HG02763 (cell line): ENCODE results near the gene KCNJ13.
"Not testable (repeated sequence)": the region's sequence is repeated elsewhere in the genome, so short reads cannot be mapped to it uniquely, and the experiment has no call there.

Source experiments
- ATAC-seq: cut with Tn5 transposase; IDR thresholded peaks from one replicate; pipeline ENCODE4 v1.9.1; 2021; ENCODE audit warnings: mild to moderate bottlenecking, moderate library complexity; ENCODE audit not compliant: unreplicated experiment

Gene KCNJ13

DNA sequence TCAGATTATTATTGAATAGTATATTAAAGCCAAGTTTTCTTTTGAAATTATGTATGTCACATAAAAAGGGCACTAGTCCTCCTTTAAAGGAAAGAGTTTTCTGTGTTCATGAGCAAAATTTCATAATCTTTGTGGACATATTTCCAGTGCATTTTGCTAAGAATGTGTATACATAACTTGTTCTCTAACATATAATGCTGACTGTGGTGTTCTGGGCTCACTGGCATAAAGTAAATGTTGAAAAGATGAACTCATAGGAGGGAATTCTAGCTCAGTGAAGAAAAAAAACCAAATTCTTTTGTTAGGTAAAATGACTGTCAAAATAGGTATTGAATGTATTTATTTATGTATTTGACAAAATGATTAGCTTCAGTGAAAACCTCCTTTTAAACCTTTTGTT, 6.2 kb downstream of the KCNJ13 start:
- ATAC-seq: no peak

- ATAC-seq: no peak
Measured at GRCh38 chr2:232767866-232768265, 8.5 kb downstream of the KCNJ13 start.

- ATAC-seq: no peak
Measured at GRCh38 chr2:232761301-232761907, 15.0 kb downstream of the KCNJ13 start.

DNA sequence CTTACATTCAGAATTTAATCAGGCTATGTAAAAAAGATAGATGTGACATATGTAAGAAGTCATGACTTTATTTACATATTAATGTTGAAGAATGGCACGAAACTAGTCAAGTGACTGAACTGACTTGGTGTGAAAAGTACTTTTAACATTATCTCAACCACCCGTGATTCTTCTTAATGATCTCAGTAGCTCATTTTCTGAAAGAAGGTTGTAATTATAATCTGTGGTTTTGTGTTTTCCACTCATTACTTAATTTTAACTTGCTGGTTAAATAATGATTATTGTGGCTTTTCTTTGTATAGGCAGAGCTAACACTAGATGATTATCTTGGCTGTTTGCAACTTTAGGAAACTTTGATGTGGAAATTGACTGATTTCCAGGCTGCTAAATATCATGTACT, 18.5 kb downstream of the KCNJ13 start:
- no peak for ATAC-seq

DNA sequence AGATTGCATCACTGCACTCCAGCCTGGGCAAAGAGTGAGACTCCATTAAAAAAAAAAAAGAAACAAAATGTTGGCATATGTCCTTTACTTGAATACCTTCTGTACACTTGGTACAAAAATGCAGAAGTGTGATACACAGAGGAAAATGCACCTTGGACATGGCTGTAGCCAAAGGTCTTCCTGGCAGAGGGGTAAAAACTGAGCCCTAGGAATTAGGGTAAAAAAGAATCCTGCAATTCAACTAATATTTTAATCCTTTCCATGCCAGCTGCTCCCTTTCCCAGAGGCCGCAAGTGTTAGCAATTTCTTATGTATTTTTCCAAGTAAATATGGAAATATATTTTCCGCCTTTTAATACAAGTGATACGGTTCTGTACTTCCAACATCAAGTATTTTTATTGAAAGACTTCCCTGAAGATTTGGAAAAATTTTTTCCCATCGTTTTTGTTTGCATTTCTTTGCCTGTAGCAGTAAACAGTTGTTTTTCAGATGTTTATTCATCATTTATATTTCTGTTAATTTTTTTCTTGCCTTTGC, 26.2 kb downstream of the KCNJ13 start:
- ATAC-seq: no peak

- ATAC-seq: no peak
Measured at GRCh38 chr2:232749331-232749730, 27.0 kb downstream of the KCNJ13 start.

- no peak for ATAC-seq
Measured at GRCh38 chr2:232748038-232748437, 28.3 kb downstream of the KCNJ13 start.

- ATAC-seq: no peak
Measured at GRCh38 chr2:232744963-232745362, 31.4 kb downstream of the KCNJ13 start.

DNA sequence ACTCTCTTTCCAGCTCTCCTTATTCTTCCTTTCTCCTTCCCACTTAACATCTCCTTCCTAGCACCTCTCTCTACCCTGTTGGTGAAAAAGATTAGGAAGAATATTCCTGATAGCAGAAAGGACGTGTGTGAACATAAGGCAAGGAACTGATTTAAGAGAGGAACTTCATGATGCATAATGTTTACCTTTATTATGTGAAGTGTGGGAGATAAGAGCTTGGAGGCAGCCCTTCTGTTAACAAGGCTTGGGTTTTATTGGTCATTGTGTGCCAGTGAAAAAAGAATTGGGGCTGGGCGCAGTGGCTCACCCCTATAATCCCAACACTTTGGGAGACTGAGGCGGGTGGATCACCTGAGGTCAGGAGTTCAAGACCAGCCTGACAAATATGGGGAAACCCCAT, 34.4 kb downstream of the KCNJ13 start:
- no peak for ATAC-seq

GRCh38 chr2:232741294-232741693, 35.1 kb downstream of the KCNJ13 start:
- no peak for ATAC-seq

GRCh38 chr2:232731470-232731869, 44.9 kb downstream of the KCNJ13 start:
- no peak for ATAC-seq

GRCh38 chr2:232728785-232729184, 47.6 kb downstream of the KCNJ13 start:
- no peak for ATAC-seq

DNA sequence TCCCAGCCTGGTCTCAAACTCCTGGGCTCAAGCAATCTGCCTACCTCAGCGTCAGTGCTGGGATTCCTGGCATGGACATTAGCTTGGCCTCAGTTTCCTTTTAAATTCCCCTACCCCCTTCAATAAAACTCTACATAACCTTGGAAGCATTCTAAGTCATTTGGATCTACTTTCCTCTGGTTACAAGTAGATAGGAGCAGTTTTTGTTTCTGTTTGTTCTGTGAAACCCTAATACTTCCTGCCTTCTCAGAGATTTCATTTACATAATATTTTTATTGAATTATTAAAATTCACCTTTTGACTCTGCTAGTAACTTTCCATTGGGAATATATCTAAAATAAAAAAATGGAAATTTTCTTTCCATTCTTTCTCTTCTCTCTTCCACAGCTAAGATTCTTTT, 53.3 kb downstream of the KCNJ13 start:
- ATAC-seq: no peak

- ATAC-seq: no peak
Measured at GRCh38 chr2:232721882-232722281, 54.5 kb downstream of the KCNJ13 start.

- no peak for ATAC-seq
Measured at GRCh38 chr2:232721261-232721660, 55.1 kb downstream of the KCNJ13 start.

- ATAC-seq: not testable (repeated sequence)
Measured at GRCh38 chr2:232720056-232720455, 56.3 kb downstream of the KCNJ13 start.
